Suprapubic skin (tissue), 4 donors: Measurements from ENCODE around the gene WWC1.

ENCODE experiments used
- EP300 ChIP-seq: sonication (generic); formaldehyde crosslinking; IDR thresholded peaks from one replicate; pipeline ENCODE4 v1.6.1; 2017; ENCODE audit warnings: antibody characterized with exemption
- POLR2A ChIP-seq, 2 donors: fragments of 450-650 bp; IDR thresholded peaks; one replicate each; pipeline ENCODE4 v1.6.1; 2017; ENCODE audit warnings: antibody characterized with exemption in 2 of 2, mild to moderate bottlenecking in 2 of 2, moderate library complexity in 2 of 2
- POLR2AphosphoS5 ChIP-seq, 3 donors: sonication (generic); formaldehyde crosslinking; IDR thresholded peaks; one replicate each; pipeline ENCODE4 v1.6.1; 2017; ENCODE audit warnings: antibody characterized with exemption in 3 of 3
- TF ChIP-seq, protein P1 (sequence below), 2 donors: fragments of 200-600 bp in 1 of 2; fragments of 450-650 bp in 1 of 2; sonication (generic) in 1 of 2; IDR thresholded peaks; one replicate each; pipeline ENCODE4 v1.5.1; 2016 to 2019; ENCODE audit warnings: antibody characterized with exemption in 2 of 2, mild to moderate bottlenecking in 1 of 2, moderate library complexity in 1 of 2

DNA sequence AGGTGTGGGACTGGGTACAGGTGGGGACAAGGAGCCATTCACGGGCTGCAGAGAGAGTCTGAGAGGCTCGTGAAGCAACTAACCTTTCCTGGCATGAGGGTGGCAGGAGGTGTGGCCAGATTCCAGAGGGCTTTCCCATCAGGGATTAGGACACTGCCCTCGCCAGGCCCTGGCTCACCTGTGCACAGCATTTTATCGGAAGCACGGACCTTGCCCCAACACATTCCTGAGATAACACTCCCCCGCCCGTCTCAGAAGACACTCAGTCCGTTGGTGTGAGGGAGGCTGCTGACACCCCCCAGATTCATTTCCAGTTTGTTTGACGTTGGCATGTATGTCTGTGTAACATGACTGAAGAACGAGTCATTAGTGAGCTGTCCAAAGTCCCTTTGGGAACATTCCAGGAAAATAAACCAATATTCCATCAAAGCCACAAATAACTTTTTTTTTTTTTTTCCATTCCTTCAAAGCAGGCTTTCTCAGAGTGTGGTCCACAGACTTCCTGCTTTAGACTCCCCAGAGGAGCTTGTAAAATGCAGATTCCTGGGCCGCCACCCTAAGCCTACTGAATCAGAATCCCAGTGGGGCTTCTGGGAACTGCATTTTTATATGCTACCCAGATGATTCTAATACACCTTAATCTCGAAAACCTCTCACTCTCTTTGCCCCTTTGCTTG is 23.4 kb downstream of the WWC1 start:
- TF ChIP-seq, protein P1, sequence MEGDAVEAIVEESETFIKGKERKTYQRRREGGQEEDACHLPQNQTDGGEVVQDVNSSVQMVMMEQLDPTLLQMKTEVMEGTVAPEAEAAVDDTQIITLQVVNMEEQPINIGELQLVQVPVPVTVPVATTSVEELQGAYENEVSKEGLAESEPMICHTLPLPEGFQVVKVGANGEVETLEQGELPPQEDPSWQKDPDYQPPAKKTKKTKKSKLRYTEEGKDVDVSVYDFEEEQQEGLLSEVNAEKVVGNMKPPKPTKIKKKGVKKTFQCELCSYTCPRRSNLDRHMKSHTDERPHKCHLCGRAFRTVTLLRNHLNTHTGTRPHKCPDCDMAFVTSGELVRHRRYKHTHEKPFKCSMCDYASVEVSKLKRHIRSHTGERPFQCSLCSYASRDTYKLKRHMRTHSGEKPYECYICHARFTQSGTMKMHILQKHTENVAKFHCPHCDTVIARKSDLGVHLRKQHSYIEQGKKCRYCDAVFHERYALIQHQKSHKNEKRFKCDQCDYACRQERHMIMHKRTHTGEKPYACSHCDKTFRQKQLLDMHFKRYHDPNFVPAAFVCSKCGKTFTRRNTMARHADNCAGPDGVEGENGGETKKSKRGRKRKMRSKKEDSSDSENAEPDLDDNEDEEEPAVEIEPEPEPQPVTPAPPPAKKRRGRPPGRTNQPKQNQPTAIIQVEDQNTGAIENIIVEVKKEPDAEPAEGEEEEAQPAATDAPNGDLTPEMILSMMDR (IDR thresholded peaks at IDR 0.05), result no peak
- TF ChIP-seq EP300, result no peak
- no peak for TF ChIP-seq POLR2A (IDR thresholded peaks at IDR 0.05)
- TF ChIP-seq POLR2AphosphoS5 (IDR thresholded peaks at IDR 0.05), result no peak
